ENCODE results near the gene IRAK1.

Gene IRAK1

GRCh38 chrX:154024271-154024670, 4.6 kb upstream of the IRAK1 start:
- H2AFZ ChIP-seq (ENCODE audit: low read depth, low read length), result no peak overlapping the region
- peaks cover 28% of the 10 kb centered on the region for H3K36me3 ChIP-seq (ENCODE audit: insufficient read depth, low read length)
- H3K27ac ChIP-seq (ENCODE audit: low read length), result no peak overlapping the region
- H3K27me3 ChIP-seq (ENCODE audit: insufficient read depth, low read length, poor library complexity), result no peaks in the 10 kb centered on the region
- H3K79me2 ChIP-seq (ENCODE audit: insufficient read depth, low read length), result peaks cover 18% of the 10 kb centered on the region
- ATAC-seq (ENCODE audit: insufficient read depth, low read depth), result no peak
- peaks cover 11% of the 10 kb centered on the region for H3K4me1 ChIP-seq (ENCODE audit: insufficient read depth, low read length)
- H4K20me1 ChIP-seq (ENCODE audit: insufficient read depth, low read length), result no peaks in the 10 kb centered on the region
- DNase-seq, result no peak
- H3K4me2 ChIP-seq (ENCODE audit: insufficient read depth, low read length), result no peak overlapping the region
- no peak overlapping the region for H3K9ac ChIP-seq (ENCODE audit: low read depth, low read length)
- H3K4me3 ChIP-seq (ENCODE audit: low read depth in 1 of 2, low read length in 2 of 2), result no peak overlapping the region
- no peak for TF ChIP-seq EZH2 (IDR thresholded peaks at IDR 0.05; ENCODE audit: borderline replicate concordance, low read depth, low read length, severe bottlenecking)
- TF ChIP-seq CTCF (IDR thresholded peaks at IDR 0.05; ENCODE audit: borderline replicate concordance, extremely low read depth, low read length, poor library complexity, severe bottlenecking), result no peak
- H3K9me3 ChIP-seq (ENCODE audit: insufficient read depth, low read length, severe bottlenecking), result no peaks in the 10 kb centered on the region

GRCh38 chrX:154023276-154024000, 3.7 kb upstream of the IRAK1 start:
- Histone ChIP-seq H3K4me1 (ENCODE audit: insufficient read depth, low read length) (peaks cover 15% of the 10 kb centered on the region), H3K9me3 (ENCODE audit: insufficient read depth, low read length, severe bottlenecking) (no peaks in the 10 kb centered on the region), H3K36me3 (ENCODE audit: insufficient read depth, low read length) (peaks cover 26% of the 10 kb centered on the region), H3K4me2 (ENCODE audit: insufficient read depth, low read length) (no peak overlapping the region), H2AFZ (ENCODE audit: low read depth, low read length) (no peak overlapping the region), H3K27me3 (ENCODE audit: insufficient read depth, low read length, poor library complexity) (no peaks in the 10 kb centered on the region), H3K27ac (ENCODE audit: low read length) (no peak overlapping the region), H3K4me3 (ENCODE audit: low read depth in 1 of 2, low read length in 2 of 2) (no peak overlapping the region), H3K79me2 (ENCODE audit: insufficient read depth, low read length) (peaks cover 26% of the 10 kb centered on the region), H4K20me1 (ENCODE audit: insufficient read depth, low read length) (no peaks in the 10 kb centered on the region), H3K9ac (ENCODE audit: low read depth, low read length) (no peak overlapping the region)
- TF ChIP-seq CTCF (IDR thresholded peaks at IDR 0.05; ENCODE audit: borderline replicate concordance, extremely low read depth, low read length, poor library complexity, severe bottlenecking) (no peak), EZH2 (IDR thresholded peaks at IDR 0.05; ENCODE audit: borderline replicate concordance, low read depth, low read length, severe bottlenecking) (no peak)
- DNase-seq, result no peak
- ATAC-seq (ENCODE audit: insufficient read depth, low read depth), result no peak

GRCh38 chrX:154022108-154022507, 2.4 kb upstream of the IRAK1 start:
- ATAC-seq (ENCODE audit: insufficient read depth, low read depth) (no peak), DNase-seq (no peak)
- Histone ChIP-seq H3K9ac (ENCODE audit: low read depth, low read length) (peak overlapping the region; percentile 17; the same call in 1 of the 2 replicates), H4K20me1 (ENCODE audit: insufficient read depth, low read length) (no peaks in the 10 kb centered on the region), H3K36me3 (ENCODE audit: insufficient read depth, low read length) (peaks cover 27% of the 10 kb centered on the region), H3K79me2 (ENCODE audit: insufficient read depth, low read length) (peaks cover 38% of the 10 kb centered on the region), H3K9me3 (ENCODE audit: insufficient read depth, low read length, severe bottlenecking) (no peaks in the 10 kb centered on the region), H2AFZ (ENCODE audit: low read depth, low read length) (no peak overlapping the region), H3K4me2 (ENCODE audit: insufficient read depth, low read length) (no peak overlapping the region), H3K4me1 (ENCODE audit: insufficient read depth, low read length) (peaks cover 26% of the 10 kb centered on the region), H3K4me3 (ENCODE audit: low read depth in 1 of 2, low read length in 2 of 2) (no peak overlapping the region), H3K27me3 (ENCODE audit: insufficient read depth, low read length, poor library complexity) (no peaks in the 10 kb centered on the region), H3K27ac (ENCODE audit: low read length) (no peak overlapping the region)
- TF ChIP-seq CTCF (IDR thresholded peaks at IDR 0.05; ENCODE audit: borderline replicate concordance, extremely low read depth, low read length, poor library complexity, severe bottlenecking), result no peak
- no peak for TF ChIP-seq EZH2 (IDR thresholded peaks at IDR 0.05; ENCODE audit: borderline replicate concordance, low read depth, low read length, severe bottlenecking)

Data from DND-41 (cell line).